ENCODE results near the gene NEK4.
A peak's percentile ranks its signal among the peaks of the same experiment; 100 is the strongest.

Gene NEK4

GRCh38 chr3:52775877-52776276 is 5.1 kb upstream of the NEK4 start (continued):
- TF ChIP-seq ZNF704 (tag by site-specific recombination; IDR thresholded peaks at IDR 0.05), result no peak
- TF ChIP-seq GLI2 (tag by site-specific recombination; IDR thresholded peaks at IDR 0.05; ENCODE audit: borderline replicate concordance, low read depth), result no peak
- TF ChIP-seq OSR2 (tag by site-specific recombination; IDR thresholded peaks at IDR 0.05), result no peak
- no peak for TF ChIP-seq KLF8 (tag by site-specific recombination; IDR thresholded peaks at IDR 0.05)
- no peak for TF ChIP-seq ZNF324 (tag by site-specific recombination; IDR thresholded peaks at IDR 0.05)

- Histone ChIP-seq H3K4me3 (ENCODE audit: low read depth, low read length) (no peak overlapping the region), H3K9me3 (ENCODE audit: control insufficient read depth, insufficient read depth, low read depth, low read length) (no peaks in the 10 kb centered on the region), H3K27ac (ENCODE audit: extremely low read depth, low read depth, low read length) (no peak overlapping the region), H3K36me3 (ENCODE audit: control insufficient read depth in 2 of 2, insufficient read depth in 1 of 2, low read length in 2 of 2) (no peaks in the 10 kb centered on the region), H3K4me1 (ENCODE audit: control insufficient read depth, insufficient read depth, low read length) (no peaks in the 10 kb centered on the region)
- ChIA-PET POLR2A (no interaction called here), CTCF (interaction anchor here (1.0 kb wide), 1 partner anchor 46 kb away, joined by 3 read pairs; no protein-coding TSS in a partner anchor)
- peak; percentile 29 for TF ChIP-seq ZIC2 (tag by site-specific recombination; IDR thresholded peaks at IDR 0.05)
- TF ChIP-seq EGR2 (tag by site-specific recombination; IDR thresholded peaks at IDR 0.05; ENCODE audit: low read depth), result peak; percentile 20; the same call in 1 of the 2 replicates
- no peak for TF ChIP-seq ZNF248 (tag by site-specific recombination; IDR thresholded peaks at IDR 0.05)
- TF ChIP-seq OVOL3 (tag by site-specific recombination; IDR thresholded peaks at IDR 0.05), result no peak
- TF ChIP-seq, protein P1, sequence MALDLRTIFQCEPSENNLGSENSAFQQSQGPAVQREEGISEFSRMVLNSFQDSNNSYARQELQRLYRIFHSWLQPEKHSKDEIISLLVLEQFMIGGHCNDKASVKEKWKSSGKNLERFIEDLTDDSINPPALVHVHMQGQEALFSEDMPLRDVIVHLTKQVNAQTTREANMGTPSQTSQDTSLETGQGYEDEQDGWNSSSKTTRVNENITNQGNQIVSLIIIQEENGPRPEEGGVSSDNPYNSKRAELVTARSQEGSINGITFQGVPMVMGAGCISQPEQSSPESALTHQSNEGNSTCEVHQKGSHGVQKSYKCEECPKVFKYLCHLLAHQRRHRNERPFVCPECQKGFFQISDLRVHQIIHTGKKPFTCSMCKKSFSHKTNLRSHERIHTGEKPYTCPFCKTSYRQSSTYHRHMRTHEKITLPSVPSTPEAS (tag by site-specific recombination; IDR thresholded peaks at IDR 0.05), result no peak
- TF ChIP-seq ZNF398 (tag by site-specific recombination; IDR thresholded peaks at IDR 0.05), result peak; percentile 26; the same call in 1 of the 2 replicates
- no peak for TF ChIP-seq HOXA7 (CRISPR knock-in tag; IDR thresholded peaks at IDR 0.05; ENCODE audit: borderline replicate concordance)
- TF ChIP-seq ZNF776 (tag by site-specific recombination; IDR thresholded peaks at IDR 0.05; ENCODE audit: borderline replicate concordance), result no peak
- no peak for TF ChIP-seq ZFP3 (tag by site-specific recombination; IDR thresholded peaks at IDR 0.05; ENCODE audit: low read depth)
- TF ChIP-seq ZBTB21 (tag by site-specific recombination; IDR thresholded peaks at IDR 0.05), result 0 out of 2 replicates have a peak, but pooled peaks have one; percentile 15
- TF ChIP-seq ZNF335 (tag by site-specific recombination; conservative IDR thresholded peaks at IDR 0.05), result 0 out of 2 replicates have a peak, but pooled peaks have one; percentile 31
- no peak for TF ChIP-seq ZBTB8A (tag by site-specific recombination; IDR thresholded peaks at IDR 0.05)
- no peak for TF ChIP-seq FEZF1 (tag by site-specific recombination; IDR thresholded peaks at IDR 0.05)
- TF ChIP-seq, protein P2, sequence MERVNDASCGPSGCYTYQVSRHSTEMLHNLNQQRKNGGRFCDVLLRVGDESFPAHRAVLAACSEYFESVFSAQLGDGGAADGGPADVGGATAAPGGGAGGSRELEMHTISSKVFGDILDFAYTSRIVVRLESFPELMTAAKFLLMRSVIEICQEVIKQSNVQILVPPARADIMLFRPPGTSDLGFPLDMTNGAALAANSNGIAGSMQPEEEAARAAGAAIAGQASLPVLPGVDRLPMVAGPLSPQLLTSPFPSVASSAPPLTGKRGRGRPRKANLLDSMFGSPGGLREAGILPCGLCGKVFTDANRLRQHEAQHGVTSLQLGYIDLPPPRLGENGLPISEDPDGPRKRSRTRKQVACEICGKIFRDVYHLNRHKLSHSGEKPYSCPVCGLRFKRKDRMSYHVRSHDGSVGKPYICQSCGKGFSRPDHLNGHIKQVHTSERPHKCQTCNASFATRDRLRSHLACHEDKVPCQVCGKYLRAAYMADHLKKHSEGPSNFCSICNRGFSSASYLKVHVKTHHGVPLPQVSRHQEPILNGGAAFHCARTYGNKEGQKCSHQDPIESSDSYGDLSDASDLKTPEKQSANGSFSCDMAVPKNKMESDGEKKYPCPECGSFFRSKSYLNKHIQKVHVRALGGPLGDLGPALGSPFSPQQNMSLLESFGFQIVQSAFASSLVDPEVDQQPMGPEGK (tag by site-specific recombination; IDR thresholded peaks at IDR 0.05), result no peak
- TF ChIP-seq ZBTB7A (tag by site-specific recombination; IDR thresholded peaks at IDR 0.05; ENCODE audit: low read depth), result no peak
- TF ChIP-seq ZNF138 (tag by site-specific recombination; IDR thresholded peaks at IDR 0.05; ENCODE audit: borderline replicate concordance), result no peak
- no peak for TF ChIP-seq ZNF658 (tag by site-specific recombination; IDR thresholded peaks at IDR 0.05)
- TF ChIP-seq SCRT2 (tag by site-specific recombination; IDR thresholded peaks at IDR 0.05), result no peak
- TF ChIP-seq ZNF37A (tag by site-specific recombination; IDR thresholded peaks at IDR 0.05), result no peak
- TF ChIP-seq ZNF76 (tag by site-specific recombination; IDR thresholded peaks at IDR 0.05; ENCODE audit: borderline replicate concordance, low read depth), result peak; percentile 8; the same call in 1 of the 2 replicates
These were observed 4.4 kb upstream of the NEK4 start for GRCh38 chr3:52774901-52775864.
